Activated T-cell treated with anti-CD3 and anti-CD28 coated beads for 1 hour (primary cell): ENCODE measurements around the gene PLCH2.

Source experiments
- DNase-seq: peaks from one replicate; pipeline ENCODE4 v3.0.0-alpha.2; 2020; ENCODE audit warnings: low read depth

PLCH2 gene

DNA sequence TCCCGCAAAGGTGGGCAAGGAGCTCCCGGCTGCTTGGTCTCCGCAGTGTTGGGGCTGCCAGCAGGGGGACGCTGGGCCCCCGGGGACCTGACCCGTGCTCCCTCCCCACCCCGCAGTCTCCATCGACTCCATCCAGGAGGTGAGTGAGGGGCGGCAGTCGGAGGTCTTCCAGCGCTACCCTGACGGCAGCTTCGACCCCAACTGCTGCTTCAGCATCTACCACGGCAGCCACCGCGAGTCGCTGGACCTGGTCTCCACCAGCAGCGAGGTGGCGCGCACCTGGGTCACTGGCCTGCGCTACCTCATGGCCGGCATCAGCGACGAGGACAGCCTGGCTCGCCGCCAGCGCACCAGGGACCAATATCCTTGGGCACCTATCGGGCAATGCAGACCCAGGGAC, 3.5 kb downstream of the PLCH2 start:
- DNase-seq = no peak

DNA sequence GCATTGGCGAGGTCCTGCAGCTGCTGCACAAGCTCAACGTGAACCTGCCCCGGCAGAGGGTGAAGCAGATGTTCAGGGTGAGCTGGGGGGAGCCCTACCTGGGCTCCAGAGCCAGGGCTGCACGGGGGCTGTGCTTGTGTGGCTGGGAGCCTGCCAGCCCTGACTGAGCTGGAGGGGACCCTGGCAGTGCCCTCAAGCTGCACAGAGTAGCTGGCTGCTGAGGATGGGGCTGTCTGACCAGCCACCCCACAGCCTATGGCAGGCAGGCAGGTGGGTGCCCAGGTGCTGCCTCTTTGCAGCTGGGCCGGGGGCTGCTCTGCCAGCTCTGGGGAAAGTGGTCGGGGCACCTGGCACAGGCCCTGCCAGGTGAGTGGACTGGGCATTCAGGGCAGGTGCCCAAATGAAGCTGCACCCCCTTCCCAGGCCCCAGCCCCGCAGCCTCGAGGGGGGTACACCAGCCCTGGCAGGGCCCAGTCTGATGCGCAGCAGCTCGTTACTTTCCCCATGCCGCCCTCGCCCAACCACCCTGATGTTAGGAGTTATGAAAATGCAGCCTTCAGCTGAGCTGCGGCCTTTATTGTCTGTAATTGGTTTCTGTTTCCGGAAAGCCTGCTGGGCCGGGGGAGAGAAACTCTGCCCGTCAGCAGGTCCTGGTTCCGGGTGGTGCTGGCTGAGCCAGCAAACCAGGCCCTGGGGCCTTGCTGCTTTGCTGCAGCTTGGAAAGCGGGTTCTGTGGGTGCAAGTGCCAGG, 4.3 kb downstream of the PLCH2 start:
- no peak for DNase-seq

DNA sequence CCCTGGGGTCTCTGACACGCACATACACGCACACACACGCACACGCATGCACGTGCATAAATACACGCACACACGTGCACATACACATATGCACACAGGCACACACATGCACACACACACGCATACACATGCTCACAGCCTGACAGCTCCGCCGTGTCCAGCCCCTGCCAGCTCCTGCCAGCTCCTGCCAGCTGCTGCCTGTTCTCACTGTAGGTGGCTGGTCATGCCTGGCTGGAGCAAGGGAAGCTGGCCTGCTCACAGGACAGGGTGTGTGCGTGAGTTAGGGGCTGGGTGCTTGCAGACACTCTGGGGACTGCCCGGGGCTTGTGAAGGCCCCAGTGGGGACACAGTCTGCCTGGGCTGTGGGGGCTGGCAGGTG, 4.9 kb downstream of the PLCH2 start:
- no peak for DNase-seq

DNA sequence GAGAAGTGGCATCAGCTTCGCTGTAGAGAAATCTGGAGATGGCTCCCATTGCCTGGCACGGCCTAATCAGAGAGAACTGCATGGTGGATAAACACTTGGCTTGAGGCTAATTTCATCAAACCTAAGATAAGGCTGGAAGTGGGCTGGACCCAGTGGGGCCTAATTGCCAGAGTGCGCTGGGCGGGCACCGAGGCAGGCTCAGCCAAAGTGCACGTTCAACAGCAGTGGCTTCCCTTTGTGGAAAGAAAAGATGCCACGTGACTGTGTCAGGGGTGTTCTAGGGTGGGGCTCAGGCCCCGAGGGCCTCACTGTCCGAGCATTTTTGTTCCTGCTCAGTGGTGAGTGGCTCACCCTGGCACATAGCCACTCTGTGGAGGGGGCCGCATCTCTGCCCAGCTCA, 5.8 kb downstream of the PLCH2 start:
- no peak for DNase-seq

DNA sequence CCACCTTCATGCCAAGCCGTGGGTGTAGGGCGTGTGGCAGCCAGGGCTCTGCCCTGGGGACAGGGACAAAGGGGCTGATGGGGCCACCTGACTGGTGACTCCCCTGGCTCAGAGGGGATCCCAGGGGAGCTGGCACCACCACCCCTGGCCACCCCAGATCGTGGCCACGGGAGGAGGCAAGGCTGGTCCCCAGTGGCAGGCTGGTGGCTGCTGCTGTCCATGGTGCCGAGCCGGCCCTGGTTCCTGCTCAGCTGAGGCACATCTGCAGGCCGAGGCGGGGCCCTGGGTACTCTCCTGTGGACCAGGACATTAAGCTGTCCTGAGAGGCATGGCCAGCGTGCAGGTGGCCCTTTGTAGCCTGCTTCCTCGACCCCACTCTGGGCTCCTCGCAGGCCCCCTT, 6.5 kb downstream of the PLCH2 start:
- no peak for DNase-seq

DNA sequence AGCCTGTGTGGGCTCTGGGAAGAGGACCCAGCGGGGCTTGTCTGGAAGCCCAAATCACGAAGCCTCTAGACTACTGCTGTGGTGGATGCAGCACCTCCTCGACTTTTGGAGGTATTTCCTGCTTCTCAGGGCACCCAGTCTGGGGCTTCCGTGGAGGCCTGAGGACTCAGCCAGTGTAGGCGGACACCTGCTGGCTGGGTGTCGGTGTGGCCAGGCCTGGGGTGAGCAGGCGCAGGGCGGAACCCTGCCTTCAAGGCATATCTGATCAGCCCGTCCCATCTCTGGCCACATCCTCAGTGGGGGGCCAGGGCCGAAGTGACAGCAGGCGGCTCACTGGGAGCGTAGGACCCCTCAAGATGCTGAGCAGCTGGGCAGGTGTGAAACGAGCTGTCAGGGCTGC, 6.9 kb downstream of the PLCH2 start:
- no peak for DNase-seq

DNA sequence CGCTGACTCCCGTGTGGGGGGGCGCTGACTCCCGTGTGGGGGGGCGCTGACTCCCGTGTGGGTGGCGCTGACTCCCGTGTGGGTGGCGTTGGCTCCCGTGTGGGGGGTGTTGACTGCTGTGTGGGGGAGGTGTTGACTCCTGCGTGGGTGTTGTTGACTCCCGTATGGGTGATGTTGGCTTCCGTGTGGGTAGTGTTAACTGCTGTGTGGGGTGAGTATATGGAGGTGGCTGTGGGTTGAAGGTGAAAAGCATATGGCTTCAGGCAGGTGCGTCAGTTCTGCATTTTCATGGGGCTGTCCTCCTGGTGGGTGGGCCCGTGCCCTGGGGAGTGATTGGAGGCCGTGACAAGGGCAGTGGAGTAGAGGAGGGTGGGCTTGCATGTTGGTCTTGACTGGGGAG, 7.9 kb downstream of the PLCH2 start:
- DNase-seq = no peak

DNA sequence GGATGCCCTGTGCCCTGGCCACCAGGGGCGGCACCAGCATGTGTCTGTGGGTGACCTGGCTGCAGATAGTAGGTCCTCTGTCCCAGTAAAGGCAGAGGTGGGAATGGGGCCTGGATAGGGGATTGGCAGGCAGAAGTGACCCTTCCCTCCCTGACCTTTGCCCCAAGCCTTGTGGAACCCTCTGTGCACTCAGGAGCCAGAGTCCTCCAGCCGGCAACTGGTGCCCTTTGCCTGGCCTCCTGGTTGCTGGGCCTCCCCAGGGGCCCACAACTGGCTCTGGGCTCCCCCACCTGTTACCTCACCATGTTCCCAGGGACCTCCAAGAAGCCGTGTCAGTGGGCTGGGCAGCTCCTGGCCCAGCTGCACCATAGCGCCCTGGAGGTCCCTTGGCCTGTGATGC, 10.0 kb downstream of the PLCH2 start:
- DNase-seq = no peak

DNA sequence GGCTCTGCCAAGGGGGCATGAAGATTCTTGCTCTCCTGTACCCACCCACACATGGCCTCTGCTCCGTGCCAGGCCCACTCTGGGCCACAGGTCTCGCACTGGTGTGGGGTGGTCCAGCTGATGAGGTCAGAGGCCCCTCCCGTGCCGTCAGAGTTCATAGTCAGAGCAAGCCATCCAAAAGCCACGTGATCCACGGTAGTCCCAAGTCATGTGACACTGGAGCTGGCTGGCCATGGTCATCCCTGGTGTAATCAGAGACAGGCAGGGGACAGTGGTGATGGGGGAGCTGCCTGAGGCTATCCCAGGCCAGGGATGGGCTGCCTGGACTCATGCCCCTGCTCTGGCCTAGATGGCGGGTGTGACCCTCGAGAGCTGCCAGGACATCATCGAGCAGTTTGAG, 10.5 kb downstream of the PLCH2 start:
- DNase-seq = no peak

DNA sequence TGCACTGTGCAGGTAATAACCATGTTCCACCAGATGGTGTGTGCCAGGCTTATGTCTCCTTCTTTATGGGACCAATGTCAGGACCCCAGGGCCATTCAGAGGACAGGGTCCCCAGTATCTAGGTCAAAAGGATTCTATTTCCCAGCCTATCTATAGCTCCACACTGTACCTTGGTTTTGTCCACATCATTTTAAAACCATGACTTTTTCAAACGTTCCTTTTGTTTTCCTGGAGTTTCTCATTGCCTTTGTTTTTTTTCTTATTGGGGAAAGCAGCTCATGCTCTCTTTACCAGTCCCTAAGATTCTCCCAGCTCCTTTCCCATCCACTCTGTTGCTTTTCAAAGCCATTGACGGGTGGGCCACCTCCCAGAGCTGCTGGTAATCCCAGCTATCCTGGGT, 12.6 kb downstream of the PLCH2 start:
- DNase-seq = no peak

DNA sequence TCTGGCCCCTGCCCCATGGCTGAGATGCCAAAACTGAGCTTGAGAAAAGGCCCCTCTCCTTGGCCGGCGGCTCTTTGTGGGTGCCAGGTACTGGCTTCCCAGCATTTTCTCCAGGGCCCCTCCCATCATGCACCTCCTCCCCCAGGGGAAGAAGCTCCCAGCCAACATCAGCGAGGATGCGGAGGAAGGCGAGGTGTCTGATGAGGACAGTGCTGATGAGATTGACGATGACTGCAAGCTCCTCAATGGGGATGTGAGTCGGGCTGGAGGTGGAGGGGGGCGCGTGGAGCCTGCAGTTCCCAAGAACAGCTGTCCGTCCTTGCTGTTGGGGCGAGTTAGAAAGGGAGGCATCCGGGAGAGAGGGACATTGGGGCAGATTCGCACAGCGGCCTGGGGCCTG, 13.5 kb downstream of the PLCH2 start:
- no peak for DNase-seq

DNA sequence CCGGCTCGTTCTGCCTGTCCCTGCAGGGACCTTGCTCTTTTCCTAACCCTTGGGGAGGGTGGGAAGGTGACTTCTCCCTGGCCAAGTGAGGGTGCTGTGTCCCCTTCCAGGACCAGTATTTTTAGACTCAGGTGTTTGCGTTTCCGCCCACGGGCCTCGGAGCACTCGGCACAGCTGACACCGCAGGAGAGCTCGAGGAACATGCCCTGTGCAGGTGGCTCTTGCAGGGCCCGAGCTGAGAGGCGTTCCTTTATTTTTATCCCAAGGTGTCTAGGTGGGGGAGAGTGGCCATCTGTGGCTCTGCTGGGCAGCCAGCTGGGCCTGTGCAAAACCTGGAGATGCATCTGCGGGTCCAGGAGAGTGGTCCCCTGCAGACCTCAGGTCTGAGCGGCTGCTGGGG, 16.0 kb downstream of the PLCH2 start:
- no peak for DNase-seq

DNA sequence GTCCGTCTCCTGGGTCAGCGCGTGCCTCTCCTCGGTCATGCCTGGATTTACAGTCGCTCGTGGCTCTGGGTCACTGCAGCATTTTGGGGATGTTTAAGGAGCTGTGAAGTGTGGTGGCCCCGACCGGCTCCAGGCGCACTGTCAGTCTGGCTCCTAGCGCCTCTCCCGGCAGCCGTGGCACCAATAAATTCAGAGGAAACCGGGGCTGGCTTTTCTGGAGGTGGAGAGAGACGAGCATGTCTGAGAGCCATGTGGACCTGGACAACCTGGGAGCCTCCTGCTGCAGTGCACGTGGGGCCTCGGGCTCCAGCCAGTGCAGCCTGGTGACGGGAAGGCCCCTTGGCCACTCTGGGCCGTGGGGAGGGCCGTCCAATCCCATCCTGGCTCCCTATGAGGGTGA, 17.1 kb downstream of the PLCH2 start:
- DNase-seq = no peak

DNA sequence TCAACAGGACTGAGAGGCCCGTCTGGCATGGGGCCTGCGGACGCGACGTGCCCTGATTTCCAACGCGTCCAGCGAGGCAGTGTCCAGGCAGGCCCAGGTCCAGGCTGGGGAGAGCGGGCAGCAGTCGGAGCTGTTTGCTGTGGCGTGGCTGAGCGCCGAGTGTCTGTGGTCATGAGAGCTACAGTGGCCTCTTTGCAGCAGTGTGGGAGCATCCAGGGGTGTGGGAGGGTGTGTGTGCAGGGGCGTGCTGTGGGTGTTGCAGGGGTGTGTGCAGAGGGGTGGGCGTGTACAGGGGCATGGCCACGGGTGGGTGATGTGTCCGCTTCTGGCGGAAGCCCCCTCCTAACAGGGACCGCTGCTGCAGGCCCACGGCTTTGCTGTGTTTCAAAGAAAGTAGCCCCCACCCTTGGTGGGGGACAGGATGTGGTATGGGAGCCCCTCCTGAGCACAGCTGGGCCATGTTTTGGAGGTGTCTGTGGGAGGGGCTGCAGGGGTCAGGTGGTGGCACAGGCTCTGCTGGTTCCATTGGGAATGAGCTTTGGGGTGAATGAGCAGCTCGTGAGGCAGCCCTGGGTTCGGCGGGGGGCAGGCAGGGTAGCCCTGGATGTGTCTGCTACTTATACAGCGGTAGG, 17.7 kb downstream of the PLCH2 start:
- no peak for DNase-seq

DNA sequence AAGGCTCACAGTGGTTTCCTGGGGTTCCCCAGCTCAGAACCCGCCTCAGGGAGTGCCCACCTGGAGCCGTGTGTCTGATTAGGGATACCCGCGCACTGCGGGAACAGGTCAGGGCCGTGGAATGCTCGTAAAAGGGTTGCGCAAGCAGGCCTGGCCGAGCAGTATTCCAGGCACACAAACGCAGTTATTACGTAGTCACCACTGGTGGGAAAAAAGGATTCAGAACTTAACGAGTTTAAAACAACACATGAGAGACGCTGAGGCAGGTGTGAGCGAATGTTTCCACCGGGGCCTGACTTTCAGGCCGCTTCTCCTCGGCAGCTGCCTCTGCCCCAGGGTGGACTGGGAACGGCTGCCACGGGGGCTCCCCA, 18.2 kb downstream of the PLCH2 start:
- no peak for DNase-seq

DNA sequence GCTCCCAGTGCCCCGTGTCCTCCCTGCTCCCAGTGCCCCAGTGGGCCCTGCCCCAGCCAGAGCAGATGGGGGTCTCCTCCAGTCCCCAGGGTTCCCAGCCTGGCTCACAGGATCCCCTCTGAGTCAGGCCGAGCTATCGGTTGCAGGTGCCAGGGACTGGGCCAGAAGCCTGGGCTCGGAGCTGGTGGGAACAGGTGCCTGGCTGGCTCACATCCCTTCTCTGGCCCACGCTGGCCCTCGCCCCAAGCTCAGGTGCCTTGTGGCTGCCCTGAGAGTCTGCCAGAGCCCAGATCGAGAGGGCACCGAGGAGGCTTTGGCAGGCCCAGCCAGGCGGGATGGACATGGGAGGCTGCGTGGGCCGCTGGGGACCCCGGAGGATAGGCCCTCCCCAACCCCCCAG, 18.9 kb downstream of the PLCH2 start:
- no peak for DNase-seq

DNA sequence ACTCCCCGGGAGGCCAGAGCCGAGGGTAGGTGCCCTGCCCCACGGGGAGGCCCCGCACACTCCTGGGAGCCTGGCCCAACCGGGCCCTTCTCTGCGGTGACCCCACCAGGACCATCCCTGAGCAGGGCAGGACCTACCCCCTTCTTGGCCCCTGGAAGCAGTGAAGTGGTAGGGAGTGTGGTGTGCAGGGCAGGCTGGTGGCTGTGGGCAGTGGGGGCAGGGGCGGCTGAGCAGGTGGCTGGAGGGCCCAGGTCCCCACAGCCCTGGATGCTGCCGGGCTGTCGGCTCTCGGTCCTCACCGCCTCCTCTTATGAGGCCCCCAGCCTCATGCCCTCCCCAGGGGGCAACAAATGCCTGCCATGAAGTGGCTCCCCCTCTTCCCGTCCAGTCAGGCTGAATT, 19.5 kb downstream of the PLCH2 start:
- DNase-seq = no peak

DNA sequence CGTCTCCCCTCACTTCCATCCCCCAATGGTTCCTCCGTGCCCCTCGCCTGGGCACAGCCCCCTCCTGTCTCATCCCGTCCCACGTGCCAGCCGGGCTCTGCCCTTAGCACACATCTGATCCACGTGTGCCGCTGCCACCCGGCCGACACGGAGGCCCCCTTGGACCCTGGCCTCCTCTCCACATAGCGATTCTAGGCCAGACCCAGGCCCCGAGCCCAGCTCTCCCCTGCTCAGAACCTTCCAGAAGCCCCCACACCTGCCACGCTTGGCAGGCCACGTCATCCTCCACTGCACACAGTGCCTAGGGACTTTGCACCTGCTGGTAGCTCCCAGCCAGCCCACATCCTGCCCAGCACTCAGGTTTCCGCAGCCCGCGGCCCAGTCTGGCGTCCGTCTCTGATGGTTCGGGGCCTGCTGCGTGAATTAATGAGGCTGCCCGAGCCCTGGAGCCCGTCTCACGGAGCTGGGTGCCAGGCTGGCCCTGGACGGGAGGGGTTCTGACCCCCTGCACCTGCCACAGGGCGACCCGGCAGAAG, 20.1 kb downstream of the PLCH2 start:
- DNase-seq = no peak

DNA sequence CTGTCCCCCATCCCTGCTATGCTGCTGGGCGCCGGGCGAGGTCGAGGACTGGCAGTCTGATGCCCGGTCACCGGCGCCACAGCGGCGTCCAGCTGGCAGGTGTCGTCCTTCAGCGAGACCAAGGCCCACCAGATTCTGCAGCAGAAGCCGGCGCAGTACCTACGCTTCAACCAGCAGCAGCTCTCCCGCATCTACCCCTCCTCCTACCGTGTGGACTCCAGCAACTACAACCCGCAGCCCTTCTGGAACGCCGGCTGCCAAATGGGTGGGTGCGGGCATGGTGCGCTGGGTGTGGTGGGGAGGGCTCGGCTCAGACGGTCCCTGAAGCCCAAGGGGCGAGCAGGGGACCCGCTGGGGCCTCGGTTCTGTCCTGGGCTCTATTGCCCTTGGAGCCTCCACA, 20.7 kb downstream of the PLCH2 start:
- no peak for DNase-seq

DNA sequence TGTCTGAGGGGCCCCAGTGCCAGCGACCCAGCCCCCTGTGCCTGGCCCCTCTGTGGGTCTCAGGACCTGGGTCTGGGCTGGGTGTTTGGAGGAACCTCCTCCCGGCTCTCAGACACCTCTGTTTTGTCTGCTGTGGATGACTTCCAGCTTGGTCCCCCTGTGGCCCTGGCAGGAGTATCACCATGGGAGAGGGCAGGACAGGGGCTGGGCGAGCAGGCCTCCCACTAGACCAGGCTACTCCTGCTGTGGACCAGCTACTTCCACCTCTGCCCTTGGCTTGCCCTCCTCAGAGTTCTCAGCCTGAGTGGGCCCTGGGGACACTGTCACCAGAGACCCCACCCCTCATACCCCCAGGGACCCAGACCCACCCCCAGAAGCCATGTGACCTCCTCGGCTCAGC, 21.8 kb downstream of the PLCH2 start:
- no peak for DNase-seq

DNA sequence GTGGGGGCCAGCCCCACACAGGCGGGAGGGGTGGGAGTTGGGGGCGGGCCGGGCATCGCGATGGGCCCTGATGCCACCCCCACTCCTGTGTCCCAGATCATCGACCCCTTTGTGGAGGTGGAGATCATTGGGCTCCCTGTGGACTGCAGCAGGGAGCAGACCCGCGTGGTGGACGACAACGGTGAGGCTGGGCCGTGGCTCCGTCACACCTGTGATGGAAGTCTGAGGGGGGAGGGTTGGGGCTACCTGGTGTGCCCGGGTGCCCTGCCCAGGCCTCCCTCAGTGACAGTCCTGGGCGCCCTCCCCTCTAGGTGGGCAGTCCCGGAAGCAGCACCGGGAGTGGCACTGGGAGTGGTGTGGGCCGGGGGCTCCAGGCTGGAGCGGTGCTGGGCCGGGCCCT, 22.6 kb downstream of the PLCH2 start:
- no peak for DNase-seq

DNA sequence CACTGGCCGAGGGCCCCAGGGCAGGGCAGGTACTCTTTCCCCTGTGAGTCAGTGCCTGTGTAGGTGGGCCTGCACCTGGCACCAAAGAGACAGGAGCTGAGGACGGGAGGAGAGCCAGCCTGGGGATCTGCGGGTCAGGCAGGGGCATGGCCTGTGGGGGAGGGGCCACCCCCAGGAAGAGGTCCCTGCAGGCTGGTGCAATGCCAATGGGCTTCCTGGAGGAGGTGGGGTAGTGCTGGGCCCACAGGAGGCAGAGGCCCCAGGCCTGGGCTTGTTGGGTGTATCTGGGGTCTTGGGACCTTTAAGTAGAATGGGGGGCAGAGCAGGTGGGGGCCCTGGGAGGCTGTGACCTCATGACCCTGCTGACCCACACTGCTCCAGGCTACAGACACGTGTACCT, 23.2 kb downstream of the PLCH2 start:
- DNase-seq = no peak

DNA sequence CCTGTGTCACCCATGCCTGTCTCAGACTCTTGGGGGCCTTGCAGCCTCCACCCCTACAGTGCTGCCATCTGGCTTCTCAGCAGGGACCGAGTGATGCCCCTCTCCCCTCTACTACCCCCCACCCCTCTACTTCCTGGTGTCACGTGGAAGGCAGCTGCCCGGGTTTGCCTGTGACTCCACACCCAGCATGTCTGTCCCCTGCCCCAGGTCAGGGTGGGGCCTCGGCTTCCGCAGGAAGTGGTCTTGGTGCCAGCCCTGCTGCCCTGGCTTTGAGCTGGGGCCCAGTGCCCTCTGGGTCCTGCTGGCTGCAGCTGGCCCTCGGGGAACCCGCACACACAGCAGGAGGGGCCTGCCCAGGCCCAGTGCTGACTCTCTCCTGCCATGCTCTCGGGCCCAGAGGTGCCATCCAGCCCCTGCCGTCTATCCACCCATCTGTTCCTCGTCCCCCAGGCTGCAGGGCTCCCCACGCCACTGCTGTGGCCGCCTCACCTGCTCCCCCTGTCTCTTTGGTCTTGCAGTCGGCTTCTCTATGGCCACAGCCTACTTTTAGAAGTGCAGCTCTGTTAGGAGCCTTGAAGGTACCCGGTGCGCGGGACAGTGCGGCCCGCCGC, 24.0 kb downstream of the PLCH2 start:
- no peak for DNase-seq
